Ovary (tissue), 9 donors: ENCODE data around the gene LCN12. TPM values are rescaled to one million over a fixed set of nuclear protein-coding genes. Genes with fewer than 3 reads are reported as not detected.

Source experiments
- DNase-seq, 5 donors: peaks; one replicate each; pipeline ENCODE4 v3.0.0-alpha.2; 2019 to 2020
- H3K27ac ChIP-seq, 2 donors: fragments of 200-600 bp; one replicate each; pipeline versions ENCODE4 v1.5.1 to v1.8.0; 2019 to 2022
- H3K27me3 ChIP-seq: fragments of 200-600 bp; one replicate; pipeline ENCODE4 v1.8.0; 2022
- H3K36me3 ChIP-seq: fragments of 200-600 bp; sonication (generic); one replicate; pipeline ENCODE4 v1.5.1; 2019
- H3K4me1 ChIP-seq: one replicate; pipeline ENCODE4 v1.8.1; 2013; ENCODE audit warnings: mild to moderate bottlenecking, moderate library complexity; ENCODE audit not compliant: insufficient read depth
- H3K4me3 ChIP-seq: fragments of 200-600 bp; sonication (generic); one replicate; pipeline ENCODE4 v1.5.1; 2017
- H3K9me3 ChIP-seq, 2 donors: fragments of 200-600 bp in 1 of 2; sonication (generic) in 1 of 2; one replicate each; pipeline versions ENCODE4 v1.5.1 to v1.8.1; 2013 to 2019; ENCODE audit warnings: mild to moderate bottlenecking in 1 of 2, moderate library complexity in 1 of 2
- CTCF ChIP-seq, 3 donors: fragments of 450-650 bp in 2 of 3; fragments of 200-600 bp in 1 of 3; IDR thresholded peaks; one replicate each; pipeline versions ENCODE4 v1.5.1 to v1.8.0; 2016 to 2022; ENCODE audit warnings: antibody characterized with exemption in 3 of 3, mild to moderate bottlenecking in 1 of 3
- EP300 ChIP-seq: sonication (generic); formaldehyde crosslinking; IDR thresholded peaks from one replicate; pipeline ENCODE4 v1.6.1; 2017; ENCODE audit warnings: antibody characterized with exemption
- POLR2A ChIP-seq: fragments of 450-650 bp; IDR thresholded peaks from one replicate; pipeline ENCODE4 v1.6.1; 2017; ENCODE audit warnings: antibody characterized with exemption, mild to moderate bottlenecking, moderate library complexity
- WGBS, 3 donors: extraction: QIAGEN DNeasy Blood & Tissue Kit in 1 of 3; methylation state at CpG; one replicate each; pipeline versions ENCODE4 v1.1.5 to v1.1.7; 2013 to 2017; 5-methylcytosine and 5-hydroxymethylcytosine counted together
- intact Hi-C, 4 donors: fragments of 100-400 bp; cut with DNase I; formaldehyde crosslinking; loops; one replicate each; pipeline versions ENCODE4 v1.11.0 to v1.15.1; 2022 to 2023
- polyA plus RNA-seq, 2 donors: library from polyadenylated mRNA; stranded (reverse); fragments of 200-250 nt in 1 of 2; fragments of 350-450 nt in 1 of 2; fragmentation: Illumina TruSeq in 1 of 2; extraction: RNeasy Lipid Tissue Mini Kit (QIAGEN cat#74804) in 1 of 2; gene quantifications; one replicate each; pipeline ENCODE4 v1.2.3, GENCODE V29; 2013 to 2014
- total RNA-seq, 7 donors: library from RNA; depleted of rRNA in 2 of 7; stranded (reverse); fragments of >200 nt in 2 of 7; fragmentation: NEBNext Ultra II Directional in 3 of 7; extraction: Animal tissue kit (Norgen Biotek cat#: 25700) in 3 of 7; gene quantifications; one replicate each; pipeline versions ENCODE4 v1.1.0 to v1.2.4, GENCODE V29; 2016 to 2023
- donor health status: DM: no; HTN: no; CAD: no; lungs with moderate emphysema.
- donor health status: DM: no; HTN: no; CAD: no.
- donor health status: Bipolar disorder and iron deficiency.
- donor health status: DM: yes; HTN: yes; CAD: no.
- donor health status: DM: no; HTN: no; CAD: no.
- donor health status: DM: yes; HTN: yes; CAD: no.

Gene LCN12
- total and polyA plus RNA-seq, 9 donors: 1.1 to 40.9 (median 13.4) TPM

GRCh38 chr9:136920734-136921231, 31.3 kb upstream of the LCN12 start:
- Histone ChIP-seq H3K4me1 (no peaks in the 10 kb centered on the region), H3K9me3 (no peaks in the 10 kb centered on the region), H3K36me3 (no peaks in the 10 kb centered on the region), H3K4me3 (no peak overlapping the region), H3K27me3 (no peaks in the 10 kb centered on the region), H3K27ac (no peak overlapping the region)
- DNase-seq: no peak
- TF ChIP-seq EP300: no peak
- TF ChIP-seq POLR2A: no peak
- no peak for TF ChIP-seq CTCF (IDR thresholded peaks at IDR 0.05)
- intact Hi-C loops: no loop called here
- WGBS, 3 donors: 92 to 96% (median 96%) methylated on average over 12 to 14 of the region's 14 CpGs

- Histone ChIP-seq H3K27me3 (no peaks in the 10 kb centered on the region), H3K4me1 (no peaks in the 10 kb centered on the region), H3K27ac (no peak overlapping the region), H3K9me3 (no peaks in the 10 kb centered on the region), H3K36me3 (no peaks in the 10 kb centered on the region), H3K4me3 (no peak overlapping the region)
- WGBS, 3 donors: 66 to 86% (median 78%) methylated on average over 7 to 11 of the region's 11 CpGs
- intact Hi-C loops: no loop called here
- DNase-seq: no peak
- no peak for TF ChIP-seq CTCF (IDR thresholded peaks at IDR 0.05)
- no peak for TF ChIP-seq POLR2A
- TF ChIP-seq EP300: no peak
Observed at GRCh38 chr9:136921307-136921706, 30.8 kb upstream of the LCN12 start.

- H3K9me3 ChIP-seq: no peaks in the 10 kb centered on the region
- WGBS, 3 donors: 70 to 71% (median 71%) methylated on average over 10 of the region's 10 CpGs
- H3K4me3 ChIP-seq: no peak overlapping the region
- H3K36me3 ChIP-seq: no peaks in the 10 kb centered on the region
- TF ChIP-seq EP300 (no peak), CTCF (IDR thresholded peaks at IDR 0.05) (no peak), POLR2A (no peak)
- H3K27me3 ChIP-seq: no peaks in the 10 kb centered on the region
- no peaks in the 10 kb centered on the region for H3K4me1 ChIP-seq
- intact Hi-C loops: no loop called here
- no peak overlapping the region for H3K27ac ChIP-seq
- DNase-seq: no peak
Observed at GRCh38 chr9:136921718-136922117, 30.4 kb upstream of the LCN12 start.

DNA sequence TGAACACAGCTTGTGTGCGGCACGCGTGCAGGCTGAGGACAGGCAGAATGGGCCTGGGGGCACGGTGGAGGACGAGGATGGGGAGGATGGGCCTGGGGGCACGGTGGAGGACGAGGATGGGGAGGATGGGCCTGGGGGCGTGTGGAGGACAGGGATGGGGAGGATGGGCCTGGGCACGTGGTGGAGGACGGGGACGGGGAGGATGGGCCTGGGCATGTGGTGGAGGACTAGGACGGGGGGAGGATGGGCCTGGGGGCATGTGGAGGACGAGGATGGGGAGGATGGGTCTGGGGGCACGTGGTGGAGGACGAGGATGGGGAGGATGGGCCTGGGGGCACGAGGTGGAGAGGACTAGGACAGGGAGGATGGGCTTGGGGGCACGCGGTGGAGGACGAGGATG, 29.5 kb upstream of the LCN12 start:
- WGBS, 3 donors: 90 to 91% (median 91%) methylated on average over 19 of the region's 19 CpGs

More for the DNA sequence above, 29.5 kb upstream of the LCN12 start:
- H3K4me3 ChIP-seq: no peak overlapping the region
- H3K9me3 ChIP-seq: no peaks in the 10 kb centered on the region
- no peak overlapping the region for H3K27ac ChIP-seq
- no peaks in the 10 kb centered on the region for H3K27me3 ChIP-seq
- DNase-seq: no peak
- no peaks in the 10 kb centered on the region for H3K4me1 ChIP-seq
- TF ChIP-seq POLR2A (no peak), CTCF (IDR thresholded peaks at IDR 0.05) (no peak), EP300 (no peak)
- intact Hi-C loops: no loop called here
- no peaks in the 10 kb centered on the region for H3K36me3 ChIP-seq
